PFSK-1 (cell line): ENCODE results near the gene ANKRD6.

Experiments used
- FOXP2 ChIP-seq: optimal IDR thresholded peaks from 2 replicates; pipeline ENCODE3; 2011; ENCODE audit warnings: borderline replicate concordance, control low read depth, inconsistent platforms; ENCODE audit not compliant: insufficient read depth; ENCODE audit errors: extremely low read length, extremely low read depth
- POLR2AphosphoS5 ChIP-seq: IDR thresholded peaks from 2 replicates; pipeline ENCODE4 v1.6.1; 2012; ENCODE audit warnings: low read depth, mild to moderate bottlenecking, control low read depth, low read length, moderate library complexity
- REST ChIP-seq, 2 experiments: IDR thresholded peaks; 2 replicates each; pipeline versions ENCODE4 v1.6.1 to v1.8.0; 2011 to 2012; ENCODE audit warnings: low read depth in 2 of 2, low read length in 2 of 2, control low read depth in 1 of 2, inconsistent platforms in 1 of 2, mild to moderate bottlenecking in 1 of 2, moderate library complexity in 1 of 2; ENCODE audit not compliant: insufficient read depth in 1 of 2
- SIN3A ChIP-seq: IDR thresholded peaks from 2 replicates; pipeline ENCODE4 v1.6.1; 2012; ENCODE audit warnings: mild to moderate bottlenecking, low read length, moderate library complexity, borderline replicate concordance; ENCODE audit not compliant: insufficient read depth
- TAF1 ChIP-seq: IDR thresholded peaks from 2 replicates; pipeline ENCODE4 v1.6.1; 2012; ENCODE audit warnings: low read length, control low read depth, borderline replicate concordance; ENCODE audit not compliant: insufficient read depth

The ANKRD6 gene

GRCh38 chr6:89468998-89469397, 36.0 kb downstream of the ANKRD6 start:
- TF ChIP-seq FOXP2 = no peak
- TF ChIP-seq TAF1 = no peak
- TF ChIP-seq SIN3A = no peak
- TF ChIP-seq REST (IDR thresholded peaks at IDR 0.05; ENCODE audit: insufficient read depth in 1 of 2, low read depth in 2 of 2, low read length in 2 of 2) = no peak
- TF ChIP-seq POLR2AphosphoS5 = no peak

- TF ChIP-seq REST (IDR thresholded peaks at IDR 0.05; ENCODE audit: insufficient read depth in 1 of 2, low read depth in 2 of 2, low read length in 2 of 2) = no peak
Observed at GRCh38 chr6:89471287-89471867, 38.4 kb downstream of the ANKRD6 start.

GRCh38 chr6:89475101-89475500, 42.1 kb downstream of the ANKRD6 start:
- TF ChIP-seq SIN3A = no peak
- no peak for TF ChIP-seq POLR2AphosphoS5

GRCh38 chr6:89475634-89476033, 42.7 kb downstream of the ANKRD6 start:
- TF ChIP-seq TAF1 = no peak
- TF ChIP-seq SIN3A = no peak
- TF ChIP-seq REST (IDR thresholded peaks at IDR 0.05; ENCODE audit: insufficient read depth in 1 of 2, low read depth in 2 of 2, low read length in 2 of 2) = no peak
- no peak for TF ChIP-seq POLR2AphosphoS5
- no peak for TF ChIP-seq FOXP2

GRCh38 chr6:89479897-89480296, 46.9 kb downstream of the ANKRD6 start:
- no peak for TF ChIP-seq FOXP2
- no peak for TF ChIP-seq SIN3A
- no peak for TF ChIP-seq TAF1

GRCh38 chr6:89481695-89482094, 48.7 kb downstream of the ANKRD6 start:
- TF ChIP-seq TAF1 = no peak
- no peak for TF ChIP-seq POLR2AphosphoS5
- no peak for TF ChIP-seq FOXP2
- no peak for TF ChIP-seq SIN3A
- TF ChIP-seq REST (IDR thresholded peaks at IDR 0.05; ENCODE audit: insufficient read depth in 1 of 2, low read depth in 2 of 2, low read length in 2 of 2) = no peak
